ENCODE results near the gene CD2BP2.
A peak's percentile ranks its signal among the peaks of the same experiment; 100 is the strongest.

CD2BP2 gene

DNA sequence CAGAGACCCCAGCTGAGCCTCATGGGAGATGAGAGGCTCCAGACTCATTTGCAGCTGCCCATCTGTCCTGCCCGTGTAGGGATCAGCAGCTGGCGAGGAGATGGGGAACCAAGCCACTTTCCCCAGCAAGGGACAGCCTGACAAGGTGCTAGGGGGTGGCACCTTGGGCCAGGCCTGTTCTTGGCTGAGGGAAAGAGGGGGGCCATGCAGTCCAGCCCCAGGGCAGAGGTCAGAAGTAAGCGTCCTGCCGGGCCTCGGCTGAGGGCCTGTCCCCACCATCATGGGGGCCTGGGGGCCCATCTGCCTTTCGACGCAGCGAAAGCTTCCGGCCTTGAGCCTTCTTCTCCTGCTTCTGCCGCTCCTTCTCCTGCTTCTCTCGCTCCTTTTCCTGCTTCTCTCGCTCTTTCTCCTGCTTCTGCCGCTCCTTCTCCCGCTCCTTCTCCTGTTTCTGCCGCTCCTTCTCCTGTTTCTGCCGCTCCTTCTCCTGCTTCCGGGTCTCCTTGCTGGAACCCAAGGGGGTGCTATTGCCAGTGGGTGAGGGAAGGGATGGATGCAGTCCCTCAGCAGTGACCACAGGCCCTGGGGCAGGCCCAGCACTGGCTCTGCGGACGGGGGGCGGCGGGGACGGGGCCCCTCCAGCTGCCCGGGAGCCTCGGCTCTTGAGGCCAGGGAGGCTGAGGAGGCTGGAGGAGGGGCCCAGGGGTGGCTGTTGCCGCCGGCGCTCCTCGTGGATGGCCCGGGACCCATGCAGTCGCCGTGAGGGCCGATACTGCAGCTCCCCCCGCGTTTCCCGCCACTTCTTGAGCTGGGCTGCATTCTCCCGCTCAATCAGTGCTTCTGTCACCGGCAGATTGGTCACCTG lies 2.8 kb upstream of the CD2BP2 start:
- Histone ChIP-seq H3K4me2 (ENCODE audit: low read depth, low read length, poor library complexity, severe bottlenecking) (no peak overlapping the region), H3K27ac (ENCODE audit: low read depth, low read length) (no peak overlapping the region), H2AFZ (ENCODE audit: low read depth, low read length, severe bottlenecking) (no peak overlapping the region), H3F3A (ENCODE audit: insufficient read depth) (peaks cover 15% of the 10 kb centered on the region), H3K27me3 (ENCODE audit: low read length) (no peaks in the 10 kb centered on the region), H4K20me1 (ENCODE audit: low read depth, low read length) (no peaks in the 10 kb centered on the region), H3K4me3 (ENCODE audit: insufficient read depth, low read length, poor library complexity, severe bottlenecking) (no peak overlapping the region), H3K79me2 (ENCODE audit: insufficient read depth, low read length) (peaks cover 34% of the 10 kb centered on the region), H3K36me3 (ENCODE audit: low read length) (peaks cover 5% of the 10 kb centered on the region; the same call in 1 of the 2 replicates), H3K9me3 (ENCODE audit: insufficient read depth, low read length) (no peaks in the 10 kb centered on the region), H3K9me2 (replicated peaks; ENCODE audit: insufficient read depth, low read length) (no peaks in the 10 kb centered on the region), H3K9ac (ENCODE audit: low read length) (no peak overlapping the region)
- TF ChIP-seq, protein P1, sequence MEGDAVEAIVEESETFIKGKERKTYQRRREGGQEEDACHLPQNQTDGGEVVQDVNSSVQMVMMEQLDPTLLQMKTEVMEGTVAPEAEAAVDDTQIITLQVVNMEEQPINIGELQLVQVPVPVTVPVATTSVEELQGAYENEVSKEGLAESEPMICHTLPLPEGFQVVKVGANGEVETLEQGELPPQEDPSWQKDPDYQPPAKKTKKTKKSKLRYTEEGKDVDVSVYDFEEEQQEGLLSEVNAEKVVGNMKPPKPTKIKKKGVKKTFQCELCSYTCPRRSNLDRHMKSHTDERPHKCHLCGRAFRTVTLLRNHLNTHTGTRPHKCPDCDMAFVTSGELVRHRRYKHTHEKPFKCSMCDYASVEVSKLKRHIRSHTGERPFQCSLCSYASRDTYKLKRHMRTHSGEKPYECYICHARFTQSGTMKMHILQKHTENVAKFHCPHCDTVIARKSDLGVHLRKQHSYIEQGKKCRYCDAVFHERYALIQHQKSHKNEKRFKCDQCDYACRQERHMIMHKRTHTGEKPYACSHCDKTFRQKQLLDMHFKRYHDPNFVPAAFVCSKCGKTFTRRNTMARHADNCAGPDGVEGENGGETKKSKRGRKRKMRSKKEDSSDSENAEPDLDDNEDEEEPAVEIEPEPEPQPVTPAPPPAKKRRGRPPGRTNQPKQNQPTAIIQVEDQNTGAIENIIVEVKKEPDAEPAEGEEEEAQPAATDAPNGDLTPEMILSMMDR (IDR thresholded peaks at IDR 0.05; ENCODE audit: insufficient read depth, low read length, poor library complexity, severe bottlenecking): no peak
- TF ChIP-seq EZH2phosphoT487 (conservative IDR thresholded peaks at IDR 0.05; ENCODE audit: low read length): no peak

DNA sequence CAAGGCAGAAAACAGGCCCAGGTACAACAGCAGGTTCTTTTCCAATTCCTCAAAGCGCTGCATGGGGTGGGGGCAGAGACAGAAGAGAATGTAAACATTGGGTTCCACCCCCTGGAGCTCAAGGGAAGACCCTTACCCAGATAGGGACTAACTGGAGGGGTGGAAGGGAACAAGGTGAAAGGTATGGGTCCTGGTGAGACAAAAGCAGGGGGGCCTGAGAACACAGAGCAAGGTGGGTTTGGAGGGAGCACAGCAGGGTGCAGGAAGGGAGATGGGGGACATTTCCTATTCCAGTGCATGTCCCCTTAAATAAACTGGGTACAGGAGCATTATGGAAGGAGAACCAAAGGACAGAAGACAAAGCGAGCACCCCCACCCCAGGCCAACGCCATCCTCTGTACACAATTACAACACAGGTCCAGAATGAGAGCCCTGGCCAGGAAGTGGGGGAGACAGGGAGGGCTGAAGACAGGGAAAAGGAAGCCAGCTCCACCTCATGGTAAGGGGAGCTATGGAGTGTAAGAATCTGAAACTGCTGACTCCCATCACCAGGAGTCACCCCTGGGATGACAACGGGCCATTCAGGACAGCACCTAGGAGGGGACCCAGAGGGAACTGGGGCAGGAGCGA lies 2.1 kb upstream of the CD2BP2 start:
- Histone ChIP-seq H3K9me2 (replicated peaks; ENCODE audit: insufficient read depth, low read length) (no peaks in the 10 kb centered on the region), H3K4me3 (ENCODE audit: insufficient read depth, low read length, poor library complexity, severe bottlenecking) (no peak overlapping the region), H3K27me3 (ENCODE audit: low read length) (no peaks in the 10 kb centered on the region), H3K4me2 (ENCODE audit: low read depth, low read length, poor library complexity, severe bottlenecking) (no peak overlapping the region), H3K36me3 (ENCODE audit: low read length) (peaks cover under 1% of the 10 kb centered on the region; the same call in 1 of the 2 replicates), H3K9me3 (ENCODE audit: insufficient read depth, low read length) (no peaks in the 10 kb centered on the region), H2AFZ (ENCODE audit: low read depth, low read length, severe bottlenecking) (no peak overlapping the region), H3K79me2 (ENCODE audit: insufficient read depth, low read length) (peaks cover 27% of the 10 kb centered on the region), H3K27ac (ENCODE audit: low read depth, low read length) (0 out of 2 replicates have a peak overlapping the region, but pooled peaks have one; percentile 72), H3K9ac (ENCODE audit: low read length) (no peak overlapping the region), H4K20me1 (ENCODE audit: low read depth, low read length) (no peaks in the 10 kb centered on the region), H3F3A (ENCODE audit: insufficient read depth) (peaks cover 19% of the 10 kb centered on the region)
- TF ChIP-seq, protein P1 (IDR thresholded peaks at IDR 0.05; ENCODE audit: insufficient read depth, low read length, poor library complexity, severe bottlenecking): no peak
- TF ChIP-seq EZH2phosphoT487 (conservative IDR thresholded peaks at IDR 0.05; ENCODE audit: low read length): no peak

DNA sequence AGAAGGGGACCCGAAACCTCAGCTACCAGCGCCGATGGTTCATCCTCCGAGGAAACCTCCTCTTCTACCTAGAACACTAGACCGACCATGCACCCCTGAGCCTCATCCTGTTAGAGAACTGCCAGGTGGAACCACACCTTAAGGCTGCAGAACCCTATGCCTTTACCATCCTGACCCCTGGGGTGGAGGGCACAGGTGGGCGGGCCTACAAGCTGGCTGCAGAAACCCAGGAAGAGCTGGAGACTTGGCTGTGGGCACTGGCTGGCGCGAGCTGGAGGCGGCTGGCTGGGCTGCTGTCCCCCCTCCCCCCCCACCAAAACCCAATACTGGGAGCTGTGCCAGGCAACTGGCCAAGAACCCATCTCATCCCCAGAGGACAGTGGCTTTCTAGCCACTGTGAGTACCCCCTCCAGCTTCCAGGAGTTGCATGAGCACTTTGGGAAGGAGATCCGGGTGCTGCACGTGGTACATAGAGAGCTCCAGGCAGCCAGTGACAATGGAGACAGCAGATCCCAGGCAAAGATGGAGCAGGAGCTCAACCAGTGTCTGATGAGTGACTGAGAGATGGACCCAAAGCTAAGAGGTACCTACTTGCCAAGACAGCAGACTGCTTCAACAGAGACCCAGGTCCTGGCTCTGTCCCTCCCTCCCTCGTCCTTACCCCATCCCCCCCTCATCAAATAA lies 1.4 kb upstream of the CD2BP2 start:
- no peaks in the 10 kb centered on the region for H3K36me3 ChIP-seq (ENCODE audit: low read length)
- H2AFZ ChIP-seq (ENCODE audit: low read depth, low read length, severe bottlenecking): no peak overlapping the region
- no peaks in the 10 kb centered on the region for H3K9me3 ChIP-seq (ENCODE audit: insufficient read depth, low read length)
- H3K27ac ChIP-seq (ENCODE audit: low read depth, low read length): peak overlapping the region; percentile 72
- no peak overlapping the region for H3K4me3 ChIP-seq (ENCODE audit: insufficient read depth, low read length, poor library complexity, severe bottlenecking)
- peak overlapping the region; percentile 95; the same call in 1 of the 2 replicates for H3K9ac ChIP-seq (ENCODE audit: low read length)
- no peaks in the 10 kb centered on the region for H3K27me3 ChIP-seq (ENCODE audit: low read length)
- H3K79me2 ChIP-seq (ENCODE audit: insufficient read depth, low read length): peaks cover 27% of the 10 kb centered on the region
- peak overlapping the region; percentile 90 for H3K4me2 ChIP-seq (ENCODE audit: low read depth, low read length, poor library complexity, severe bottlenecking)
- no peaks in the 10 kb centered on the region for H4K20me1 ChIP-seq (ENCODE audit: low read depth, low read length)
- H3K9me2 ChIP-seq (replicated peaks; ENCODE audit: insufficient read depth, low read length): no peaks in the 10 kb centered on the region
- TF ChIP-seq EZH2phosphoT487 (conservative IDR thresholded peaks at IDR 0.05; ENCODE audit: low read length): no peak
- TF ChIP-seq, protein P1 (IDR thresholded peaks at IDR 0.05; ENCODE audit: insufficient read depth, low read length, poor library complexity, severe bottlenecking): no peak
- H3F3A ChIP-seq (ENCODE audit: insufficient read depth): peaks cover 25% of the 10 kb centered on the region

All from SU-DHL-6 (cell line).